Fibroblast of villous mesenchyme (primary cell): ENCODE measurements around the gene TNS1. TPM values are rescaled to one million over a fixed set of nuclear protein-coding genes. Genes with fewer than 3 reads are reported as not detected.

Experiments used
- DNase-seq: peaks from one replicate; pipeline ENCODE4 v3.0.0-alpha.2; 2010; ENCODE audit warnings: low read depth
- H3K4me3 ChIP-seq: 2 replicates; pipeline ENCODE4 v1.5.1; 2011; ENCODE audit warnings: low read depth, mild to moderate bottlenecking, low read length
- CTCF ChIP-seq: IDR thresholded peaks from 2 replicates; pipeline ENCODE4 v1.5.1; 2012; ENCODE audit warnings: low read depth, mild to moderate bottlenecking, low read length; ENCODE audit not compliant: insufficient read depth
- total RNA-seq: library from RNA; depleted of rRNA; stranded (reverse); fragments of >200 nt; gene quantifications from 2 replicates; pipeline ENCODE4 v1.2.3, GENCODE V29; 2012

TNS1 gene
- total RNA-seq, 1 donor: 127 TPM

DNA sequence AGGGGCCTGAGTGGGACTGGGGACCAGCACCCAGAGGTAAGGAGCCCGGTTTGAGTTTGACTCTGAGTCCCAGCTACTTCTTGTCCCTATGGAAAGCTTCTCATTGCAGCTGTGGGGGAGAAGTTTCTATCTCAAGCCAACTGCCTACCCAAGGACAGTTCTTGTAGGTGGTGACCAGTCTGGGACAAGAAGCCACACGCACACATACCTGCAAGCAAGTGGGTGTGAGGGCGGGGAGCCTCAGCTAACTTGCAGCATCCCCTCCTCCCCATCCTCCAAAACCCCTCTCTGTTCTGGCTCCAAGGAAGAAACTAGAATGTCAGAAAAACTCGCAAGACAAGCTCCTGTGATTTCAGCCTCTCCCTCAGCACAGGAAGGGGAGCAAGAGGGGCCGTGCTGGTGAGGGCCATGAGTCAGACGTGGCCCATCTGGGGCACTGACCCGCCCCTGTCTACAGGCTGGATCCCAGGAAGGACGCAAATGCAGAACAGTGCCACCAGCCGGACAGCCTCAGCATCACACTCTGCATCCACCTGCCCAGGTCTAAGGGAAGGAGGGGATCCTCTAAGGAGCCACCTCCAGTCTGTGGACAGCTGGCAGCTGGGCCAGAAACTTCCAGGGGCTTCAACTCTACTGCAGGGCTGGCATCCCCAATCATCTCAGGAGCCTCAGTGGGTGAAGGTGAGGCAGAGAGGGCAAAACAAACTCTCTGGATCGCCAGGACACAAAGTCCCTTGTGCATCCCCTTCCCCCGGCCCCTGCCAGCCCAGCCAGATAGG lies 103.4 kb downstream of the TNS1 start:
- peak; percentile 83 for TF ChIP-seq CTCF
- peak; percentile 84 for DNase-seq
- H3K4me3 ChIP-seq: no peak overlapping the region

GRCh38 chr2:217897816-217898806 lies 104.7 kb downstream of the TNS1 start:
- no peak for TF ChIP-seq CTCF
- DNase-seq: no peak
- no peak overlapping the region for H3K4me3 ChIP-seq

GRCh38 chr2:217897091-217897715 lies 105.6 kb downstream of the TNS1 start:
- no peak for TF ChIP-seq CTCF
- H3K4me3 ChIP-seq: no peak overlapping the region
- DNase-seq: no peak

GRCh38 chr2:217895070-217895635 lies 107.6 kb downstream of the TNS1 start:
- no peak for TF ChIP-seq CTCF
- no peak for DNase-seq
- no peak overlapping the region for H3K4me3 ChIP-seq

DNA sequence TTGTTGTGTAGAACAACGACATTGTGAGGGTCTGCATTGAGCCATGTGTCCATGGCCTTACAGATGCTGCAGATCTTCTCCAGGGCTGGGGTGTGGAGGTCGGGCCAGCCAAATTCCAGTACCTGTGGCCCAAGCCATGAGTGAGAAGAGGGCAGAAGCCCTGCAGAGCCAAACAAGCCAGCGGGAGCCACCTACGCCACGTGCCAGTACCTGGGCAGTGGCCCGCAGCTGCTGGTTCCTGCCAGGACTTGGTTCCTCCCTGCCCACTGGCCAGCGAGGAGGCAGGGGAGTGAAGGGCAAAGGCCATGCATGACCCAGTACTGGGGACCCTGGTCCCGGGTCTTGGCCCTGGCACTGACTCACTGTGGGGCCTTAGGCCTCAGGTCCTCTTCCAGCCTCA lies 109.4 kb downstream of the TNS1 start:
- no peak for DNase-seq
- no peak overlapping the region for H3K4me3 ChIP-seq
- no peak for TF ChIP-seq CTCF

DNA sequence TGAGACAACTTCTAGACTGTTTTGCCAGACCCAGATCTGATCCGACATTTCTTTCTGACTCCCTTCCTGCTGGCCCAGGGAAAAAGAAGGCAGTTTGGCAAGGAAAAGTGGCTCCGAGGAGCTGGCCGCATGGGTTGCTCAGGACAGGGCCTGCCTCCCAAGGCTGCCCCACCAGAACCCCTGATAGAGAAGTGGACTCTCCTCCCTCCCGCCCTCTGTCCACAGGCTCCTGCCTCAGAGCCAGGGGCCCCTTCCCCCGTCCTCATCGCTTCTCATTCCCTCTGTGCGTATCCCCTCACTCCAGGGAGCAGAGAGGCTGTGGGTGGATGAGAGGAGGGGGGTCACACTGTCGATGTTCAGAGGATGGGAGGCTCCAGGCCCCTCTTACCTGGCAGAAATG lies 110.2 kb downstream of the TNS1 start:
- no peak for DNase-seq
- no peak overlapping the region for H3K4me3 ChIP-seq
- no peak for TF ChIP-seq CTCF
